Bronchial epithelial cell (primary cell): ENCODE results near the gene GNG12. TPM values are rescaled to one million over a fixed set of nuclear protein-coding genes. Genes with fewer than 3 reads are reported as not detected.

Experiments
- DNase-seq: peaks from one replicate; pipeline ENCODE4 v3.0.0-alpha.2; 2010; ENCODE audit warnings: low read depth
- FAIRE-seq: peaks from 2 replicates; lab custom pipeline; 2011; peaks lifted over from hg19 to GRCh38; lab: Jason Lieb, UNC
- H3K27me3 ChIP-seq: 2 replicates; pipeline ENCODE4 v1.5.1; 2011; ENCODE audit warnings: low read length; ENCODE audit not compliant: control insufficient read depth, insufficient read depth
- H3K36me3 ChIP-seq: 2 replicates; pipeline ENCODE4 v1.5.1; 2011; ENCODE audit warnings: low read length; ENCODE audit not compliant: control insufficient read depth, insufficient read depth
- H3K4me3 ChIP-seq: 2 replicates; pipeline ENCODE4 v1.5.1; 2011; ENCODE audit warnings: mild to moderate bottlenecking, low read depth, low read length, control low read depth
- total RNA-seq: library from RNA; depleted of rRNA; stranded (reverse); fragments of >200 nt; gene quantifications from 2 replicates; pipeline ENCODE4 v1.2.1, GENCODE V29; 2014
- TF ChIP-seq, protein P1 (sequence below): IDR thresholded peaks from 2 replicates; pipeline ENCODE4 v1.5.1; 2011; ENCODE audit warnings: mild to moderate bottlenecking, moderate library complexity, low read length, control low read depth, inconsistent platforms; ENCODE audit not compliant: insufficient read depth, severe bottlenecking

GNG12 gene
- total RNA-seq, 1 donor from 2014 or later, result 75.3 TPM

DNA sequence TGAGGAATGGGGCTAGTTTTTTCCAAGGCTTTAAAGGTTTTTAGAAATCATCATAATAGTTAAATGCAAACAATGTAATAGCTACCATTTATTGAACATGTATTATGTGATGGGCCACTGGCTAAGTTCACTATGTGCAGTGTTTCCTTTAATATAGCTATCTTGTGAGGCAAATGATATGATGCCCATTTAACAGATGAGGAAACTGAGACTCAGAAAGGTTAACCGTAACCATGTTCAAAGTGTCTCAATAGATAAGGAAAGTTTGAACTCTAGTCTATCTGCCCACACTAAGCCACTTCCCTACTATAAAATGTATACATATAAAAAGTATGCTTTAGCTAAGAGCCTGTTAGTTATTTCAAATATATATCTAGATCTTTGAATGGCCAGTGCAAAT is 64.8 kb downstream of the GNG12 start:
- Histone ChIP-seq H3K36me3 (no peaks in the 10 kb centered on the region), H3K27me3 (no peaks in the 10 kb centered on the region), H3K4me3 (no peak overlapping the region)
- TF ChIP-seq, protein P1, sequence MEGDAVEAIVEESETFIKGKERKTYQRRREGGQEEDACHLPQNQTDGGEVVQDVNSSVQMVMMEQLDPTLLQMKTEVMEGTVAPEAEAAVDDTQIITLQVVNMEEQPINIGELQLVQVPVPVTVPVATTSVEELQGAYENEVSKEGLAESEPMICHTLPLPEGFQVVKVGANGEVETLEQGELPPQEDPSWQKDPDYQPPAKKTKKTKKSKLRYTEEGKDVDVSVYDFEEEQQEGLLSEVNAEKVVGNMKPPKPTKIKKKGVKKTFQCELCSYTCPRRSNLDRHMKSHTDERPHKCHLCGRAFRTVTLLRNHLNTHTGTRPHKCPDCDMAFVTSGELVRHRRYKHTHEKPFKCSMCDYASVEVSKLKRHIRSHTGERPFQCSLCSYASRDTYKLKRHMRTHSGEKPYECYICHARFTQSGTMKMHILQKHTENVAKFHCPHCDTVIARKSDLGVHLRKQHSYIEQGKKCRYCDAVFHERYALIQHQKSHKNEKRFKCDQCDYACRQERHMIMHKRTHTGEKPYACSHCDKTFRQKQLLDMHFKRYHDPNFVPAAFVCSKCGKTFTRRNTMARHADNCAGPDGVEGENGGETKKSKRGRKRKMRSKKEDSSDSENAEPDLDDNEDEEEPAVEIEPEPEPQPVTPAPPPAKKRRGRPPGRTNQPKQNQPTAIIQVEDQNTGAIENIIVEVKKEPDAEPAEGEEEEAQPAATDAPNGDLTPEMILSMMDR, result no peak
- FAIRE-seq (no peak), DNase-seq (no peak)

DNA sequence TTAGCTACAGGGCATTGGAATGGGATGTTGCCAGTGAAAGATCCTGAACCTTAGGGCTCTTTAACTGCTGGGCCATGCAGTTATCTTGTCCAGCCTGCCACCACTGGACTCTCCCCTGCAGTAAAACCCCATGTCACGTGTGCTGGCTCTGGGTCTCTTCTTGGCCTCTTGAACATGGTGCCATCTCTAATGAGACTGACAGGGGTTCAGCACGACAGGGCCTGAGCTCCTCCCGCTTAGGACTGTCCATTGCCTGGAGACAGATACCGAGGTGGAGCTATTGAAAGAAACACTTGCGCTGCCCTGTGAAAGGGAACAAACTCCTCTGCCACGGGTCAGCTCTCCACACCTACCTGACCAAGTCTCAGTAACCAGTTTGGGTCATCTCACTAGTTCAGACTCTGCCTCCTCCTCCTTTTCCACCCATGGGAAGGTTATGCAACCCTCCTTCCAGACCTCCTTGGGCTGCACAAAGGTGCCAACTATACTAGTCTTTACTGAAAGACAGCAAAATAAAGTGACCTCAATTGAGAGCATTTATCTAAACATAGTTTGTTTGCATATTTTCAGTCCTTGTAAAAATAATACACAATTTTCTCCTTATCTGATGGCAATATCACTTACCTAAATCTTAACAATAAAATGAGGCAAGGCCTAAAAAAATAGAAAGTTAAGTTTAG is 66.0 kb downstream of the GNG12 start:
- no peaks in the 10 kb centered on the region for H3K36me3 ChIP-seq
- no peak for DNase-seq
- TF ChIP-seq, protein P1, result no peak
- no peaks in the 10 kb centered on the region for H3K27me3 ChIP-seq
- no peak for FAIRE-seq
- H3K4me3 ChIP-seq, result no peak overlapping the region

DNA sequence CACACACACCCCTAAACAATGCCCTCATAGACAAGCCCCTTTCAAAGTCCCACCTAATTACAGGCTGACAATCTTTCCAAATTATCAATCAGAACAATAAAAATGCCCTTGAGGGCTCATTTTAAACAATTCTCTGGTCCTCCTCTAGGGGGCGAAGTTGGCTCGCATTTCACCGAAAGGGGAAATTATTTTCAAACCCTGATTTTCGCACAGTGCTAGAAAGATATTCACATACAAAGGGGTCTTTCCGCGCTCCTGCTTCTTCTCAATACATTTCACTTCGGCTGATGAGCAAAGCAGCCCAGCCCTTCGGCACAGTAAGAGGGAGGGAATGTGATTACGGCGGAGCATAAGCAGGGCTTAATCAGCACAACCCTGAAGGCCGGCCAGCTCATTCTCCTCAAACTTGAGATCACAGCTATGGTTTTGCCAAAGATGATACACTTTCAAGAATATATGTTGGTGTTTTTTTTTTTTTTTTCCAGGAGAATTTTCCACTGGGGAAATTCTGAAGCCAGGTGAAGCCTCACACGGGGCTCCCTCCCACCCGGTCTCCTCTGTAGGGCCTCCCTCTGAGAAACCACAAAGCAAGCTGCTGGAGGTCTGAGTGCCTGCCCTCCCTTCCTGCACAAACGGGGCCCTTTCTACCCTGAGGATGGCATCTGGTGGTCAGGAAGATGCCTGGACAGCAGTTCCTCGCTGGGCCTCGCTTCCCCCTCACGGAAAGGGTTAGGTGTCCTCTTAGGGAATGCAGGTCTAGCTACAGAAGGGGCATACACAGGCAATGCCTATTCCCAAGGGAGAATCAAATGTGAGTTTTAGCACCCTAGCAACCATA is 66.9 kb downstream of the GNG12 start:
- TF ChIP-seq, protein P1, result peak; percentile 46

DNA sequence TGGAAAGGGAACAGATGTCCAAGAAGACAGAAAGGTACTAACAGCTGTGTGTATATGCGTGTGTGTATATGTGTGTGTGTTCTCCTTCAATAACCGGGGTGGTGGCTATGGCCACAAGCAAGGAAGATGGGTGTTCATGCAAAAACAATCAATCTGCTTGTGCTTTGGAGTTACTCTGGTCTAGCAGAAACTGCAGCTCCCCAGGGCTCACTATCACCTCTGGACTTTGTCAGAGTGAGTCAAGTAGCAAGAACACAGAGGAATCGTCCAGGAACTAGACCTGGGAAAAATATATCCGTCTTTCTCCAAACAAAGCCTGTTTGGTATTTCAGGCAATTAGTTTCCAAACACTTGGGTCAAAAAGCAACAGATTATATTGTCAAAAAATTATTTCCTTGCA is 68.6 kb downstream of the GNG12 start:
- Histone ChIP-seq H3K4me3 (no peak overlapping the region), H3K36me3 (no peaks in the 10 kb centered on the region), H3K27me3 (no peaks in the 10 kb centered on the region)
- TF ChIP-seq, protein P1, result no peak
- DNase-seq (no peak), FAIRE-seq (no peak)

More for the DNA sequence above, 66.9 kb downstream of the GNG12 start:
- DNase-seq, result peak; percentile 89
- H3K27me3 ChIP-seq, result no peaks in the 10 kb centered on the region
- no peak for FAIRE-seq
- no peak overlapping the region for H3K4me3 ChIP-seq
- no peaks in the 10 kb centered on the region for H3K36me3 ChIP-seq

DNA sequence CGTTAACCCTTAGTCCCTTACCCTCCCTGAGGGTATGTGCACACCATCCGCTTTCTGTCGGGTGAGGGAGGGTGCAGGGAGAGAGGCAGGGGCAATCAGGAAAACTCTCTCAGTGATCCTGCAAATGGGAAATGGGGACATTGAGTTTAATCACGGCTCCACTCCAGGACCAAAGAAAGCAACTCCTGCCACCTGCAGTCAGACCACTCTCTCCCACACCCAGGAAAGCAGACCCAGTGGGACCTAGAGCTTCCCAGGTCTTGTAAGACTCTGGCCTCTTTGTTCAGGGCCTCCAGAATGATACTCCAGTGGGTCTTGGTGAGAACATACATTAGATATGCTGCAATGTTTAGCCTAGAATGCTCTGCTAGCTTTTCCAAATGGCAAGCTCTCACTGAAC is 71.5 kb downstream of the GNG12 start:
- Histone ChIP-seq H3K36me3 (no peaks in the 10 kb centered on the region), H3K4me3 (no peak overlapping the region), H3K27me3 (no peaks in the 10 kb centered on the region)
- DNase-seq (no peak), FAIRE-seq (no peak)
- TF ChIP-seq, protein P1, result no peak
